Fibroblast of pulmonary artery (primary cell): ENCODE data around the gene USP3.
A peak's percentile ranks its signal among the peaks of the same experiment; 100 is the strongest.

Source experiments
- DNase-seq: peaks from one replicate; pipeline ENCODE4 v3.0.0-alpha.2; 2010; ENCODE audit warnings: low read depth
- H3K4me3 ChIP-seq: replicated peaks from 2 replicates; pipeline ENCODE4 v1.5.1; 2011; ENCODE audit warnings: low read depth, mild to moderate bottlenecking, control low read depth, low read length, moderate library complexity
- CTCF ChIP-seq: IDR thresholded peaks from 2 replicates; pipeline ENCODE4 v1.5.1; 2011; ENCODE audit warnings: mild to moderate bottlenecking, control low read depth, low read length, inconsistent platforms; ENCODE audit errors: missing control alignments

USP3 gene

GRCh38 chr15:63490345-63491034 lies 13.9 kb upstream of the USP3 start:
- DNase-seq, result no peak
- H3K4me3 ChIP-seq, result no peak overlapping the region
- no peak for TF ChIP-seq CTCF

- H3K4me3 ChIP-seq, result no peak overlapping the region
- no peak for DNase-seq
- no peak for TF ChIP-seq CTCF
Measured at GRCh38 chr15:63491116-63491827, 13.1 kb upstream of the USP3 start.

GRCh38 chr15:63491979-63492378 lies 12.4 kb upstream of the USP3 start:
- TF ChIP-seq CTCF, result no peak
- no peak overlapping the region for H3K4me3 ChIP-seq
- peak; percentile 84 for DNase-seq

- peak; percentile 45 for DNase-seq
- no peak overlapping the region for H3K4me3 ChIP-seq
- no peak for TF ChIP-seq CTCF
Measured at GRCh38 chr15:63492541-63493077, 11.8 kb upstream of the USP3 start.

- TF ChIP-seq CTCF, result no peak
- no peak overlapping the region for H3K4me3 ChIP-seq
- DNase-seq, result no peak
Measured at GRCh38 chr15:63493436-63493835, 11.0 kb upstream of the USP3 start.

- no peak overlapping the region for H3K4me3 ChIP-seq
- no peak for DNase-seq
- no peak for TF ChIP-seq CTCF
Measured at GRCh38 chr15:63494408-63494807, 10.0 kb upstream of the USP3 start.
